Endometrium (tissue), 2 donors: ENCODE data around the gene ARRB2.
A peak's percentile ranks its signal among the peaks of the same experiment; 100 is the strongest.
"Not testable (repeated sequence)": the region's sequence is repeated elsewhere in the genome, so short reads cannot be mapped to it uniquely, and the experiment has no call there.

Source experiments
- FAIRE-seq: peaks from 2 replicates; lab custom pipeline; 2012; peaks lifted over from hg19 to GRCh38; lab: Jason Lieb, UNC
- donor health status: control.
- donor health status: control.

The ARRB2 gene

GRCh38 chr17:4709794-4710692, at the start of gene ARRB2:
Gene ARRB2, plus strand, starts transcription at chr17:4710632. Its CDS starts 90 bp downstream, at chr17:4710722.
- FAIRE-seq, result peak; percentile 61

DNA sequence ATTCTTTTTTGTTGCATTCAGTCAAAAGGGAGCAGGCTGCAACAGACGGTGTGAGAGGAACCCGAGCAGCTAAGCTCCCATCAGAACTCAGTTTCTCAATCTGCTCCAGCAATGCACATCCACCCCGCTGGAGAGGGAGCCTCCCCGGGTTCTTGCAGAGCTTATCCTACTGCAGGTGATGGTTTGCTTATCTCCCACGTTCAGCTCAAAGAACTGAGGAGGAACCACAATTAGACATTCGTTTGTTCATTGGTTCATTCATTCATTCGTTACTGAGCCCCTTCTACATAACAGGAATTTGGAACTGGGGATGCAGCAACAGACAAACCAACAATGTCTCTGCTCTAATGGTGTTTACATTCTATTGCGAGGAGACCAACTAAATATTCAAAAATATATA, 46.7 kb upstream of the ARRB2 start:
- no peak for FAIRE-seq

- FAIRE-seq, result no peak
These were observed 46.2 kb upstream of the ARRB2 start for GRCh38 chr17:4664230-4664629.

- no peak for FAIRE-seq
These were observed 45.4 kb upstream of the ARRB2 start for GRCh38 chr17:4665027-4665426.

- no peak for FAIRE-seq
These were observed 44.1 kb upstream of the ARRB2 start for GRCh38 chr17:4666296-4666695.

GRCh38 chr17:4667166-4667565, 43.3 kb upstream of the ARRB2 start:
- FAIRE-seq, result no peak

DNA sequence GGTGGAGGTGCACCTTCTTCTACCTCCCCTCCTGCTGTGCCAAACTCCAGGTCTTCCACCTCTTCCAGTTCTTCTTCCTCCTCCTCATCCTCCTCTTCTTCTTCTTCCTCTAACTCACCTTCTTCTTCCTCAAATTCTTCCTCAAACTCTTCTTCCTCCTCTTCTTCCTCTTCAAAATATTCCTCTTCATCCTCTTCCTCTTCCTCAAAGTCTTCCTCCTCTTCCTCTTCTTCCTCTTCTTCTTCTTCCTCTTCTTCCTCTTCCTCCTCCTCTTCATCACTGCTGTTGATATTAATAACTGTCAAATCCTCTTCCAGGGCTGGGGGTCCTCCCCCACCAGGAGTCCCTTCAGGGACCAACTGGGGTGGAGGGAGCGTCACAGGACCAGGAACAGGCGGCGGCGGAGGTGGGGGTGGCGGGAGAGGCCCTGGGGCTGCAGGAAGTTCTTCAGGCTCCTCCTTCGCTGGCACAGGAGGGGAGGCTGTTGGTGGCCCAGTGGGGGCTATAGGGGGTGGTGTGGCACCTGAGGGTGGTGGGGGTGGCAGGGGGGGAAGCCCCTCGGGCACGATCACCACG, 38.3 kb upstream of the ARRB2 start:
- no peak for FAIRE-seq

DNA sequence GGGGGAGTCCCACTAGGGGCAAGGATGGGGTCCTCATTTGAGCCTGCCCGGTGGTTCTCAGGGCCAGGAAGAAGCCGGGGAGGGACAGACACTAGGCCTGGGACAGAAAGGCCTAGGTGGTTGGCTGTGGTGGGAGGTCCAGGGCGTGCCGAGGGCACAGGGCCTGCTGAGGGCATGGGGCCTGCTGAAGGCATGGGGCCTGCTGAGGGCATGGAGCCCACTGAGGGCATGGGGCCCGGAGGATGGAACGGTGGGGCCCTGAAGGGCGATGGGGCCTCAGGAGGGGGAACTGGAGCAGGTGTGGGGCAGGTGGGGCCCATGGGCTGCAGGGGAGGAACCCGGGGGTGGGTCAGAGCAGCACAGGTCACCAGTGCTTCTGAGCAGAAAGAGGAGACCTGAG, 37.7 kb upstream of the ARRB2 start:
- FAIRE-seq, result no peak

DNA sequence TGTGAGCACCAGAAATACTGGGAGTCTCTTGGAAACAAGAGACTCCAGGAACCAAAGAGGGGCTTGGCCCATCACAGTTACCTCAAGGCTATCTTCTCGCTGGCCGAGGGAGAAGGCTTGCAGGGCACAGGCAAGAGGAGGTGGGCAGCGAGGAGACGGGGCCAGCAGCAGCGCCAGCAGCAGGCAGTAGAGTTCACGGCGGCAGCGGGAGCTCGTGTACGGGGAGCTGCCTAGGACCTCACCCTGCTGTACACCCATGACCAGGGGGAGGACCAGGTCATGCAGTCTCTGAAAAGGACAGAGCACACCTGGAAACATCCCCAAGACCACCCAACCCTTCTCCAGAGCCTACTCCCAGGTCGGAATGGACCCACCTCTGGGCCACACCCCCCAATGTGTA, 37.3 kb upstream of the ARRB2 start:
- no peak for FAIRE-seq

GRCh38 chr17:4673986-4674684, 36.3 kb upstream of the ARRB2 start:
- FAIRE-seq, result no peak

DNA sequence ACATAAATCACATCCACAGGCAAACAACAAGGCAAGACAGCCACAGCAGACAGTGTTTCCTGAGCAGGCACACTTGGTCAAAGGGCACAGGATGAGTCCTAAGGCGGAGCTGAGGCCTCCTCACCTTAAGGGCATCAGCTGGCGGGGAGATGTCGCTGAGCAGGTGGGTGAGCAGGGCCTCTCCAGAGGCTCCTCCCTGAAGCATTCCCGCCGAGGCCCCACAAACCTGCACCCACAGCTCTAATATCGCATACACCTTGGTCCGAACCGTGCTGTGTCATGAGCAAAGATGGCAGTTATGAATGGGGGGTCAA, 35.8 kb upstream of the ARRB2 start:
- FAIRE-seq, result no peak

- FAIRE-seq, result no peak
These were observed 34.6 kb upstream of the ARRB2 start for GRCh38 chr17:4675791-4676190.

DNA sequence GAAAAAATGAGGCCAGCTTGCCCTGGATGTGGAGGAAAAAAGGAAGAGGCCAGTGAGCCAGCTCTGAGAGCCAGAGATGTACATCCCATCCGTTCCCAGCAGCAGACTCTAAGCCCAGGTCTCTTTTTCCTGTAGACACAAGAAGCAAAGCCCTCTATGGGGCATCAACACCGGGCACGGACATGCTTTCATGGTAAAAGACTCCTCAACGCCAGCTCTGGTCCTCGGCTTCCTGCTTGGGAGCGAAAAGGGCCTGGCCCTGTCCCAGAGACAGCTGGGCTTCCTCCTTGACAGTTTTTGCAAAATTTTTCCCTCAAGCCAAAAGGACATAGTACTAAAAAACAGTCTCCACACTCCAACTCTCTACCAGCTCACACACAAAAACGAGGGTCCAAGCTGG, 33.6 kb upstream of the ARRB2 start:
- FAIRE-seq, result no peak

- FAIRE-seq, result no peak
These were observed 31.9 kb upstream of the ARRB2 start for GRCh38 chr17:4678448-4679026.

GRCh38 chr17:4679658-4680057, 30.8 kb upstream of the ARRB2 start:
- FAIRE-seq, result no peak

DNA sequence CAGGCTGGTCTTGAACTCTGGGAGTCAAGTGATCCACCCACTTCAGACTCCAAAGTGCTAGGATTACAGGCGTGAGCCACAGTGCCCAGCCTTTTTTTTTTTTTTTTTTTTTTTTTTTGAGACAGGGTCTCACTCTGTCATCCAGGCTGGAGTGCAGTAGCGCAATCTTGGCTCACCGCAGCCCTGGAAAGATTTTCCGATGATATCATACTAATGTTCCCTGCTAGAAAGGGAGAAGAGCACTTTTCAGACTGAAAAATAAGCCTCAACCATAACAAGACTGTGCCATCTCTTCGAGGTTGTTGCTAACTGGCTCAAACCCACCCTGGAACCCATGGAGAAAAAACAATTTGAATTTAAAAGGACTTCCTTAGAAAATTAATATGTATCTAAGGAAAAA, 26.7 kb upstream of the ARRB2 start:
- FAIRE-seq, result not testable (repeated sequence)

DNA sequence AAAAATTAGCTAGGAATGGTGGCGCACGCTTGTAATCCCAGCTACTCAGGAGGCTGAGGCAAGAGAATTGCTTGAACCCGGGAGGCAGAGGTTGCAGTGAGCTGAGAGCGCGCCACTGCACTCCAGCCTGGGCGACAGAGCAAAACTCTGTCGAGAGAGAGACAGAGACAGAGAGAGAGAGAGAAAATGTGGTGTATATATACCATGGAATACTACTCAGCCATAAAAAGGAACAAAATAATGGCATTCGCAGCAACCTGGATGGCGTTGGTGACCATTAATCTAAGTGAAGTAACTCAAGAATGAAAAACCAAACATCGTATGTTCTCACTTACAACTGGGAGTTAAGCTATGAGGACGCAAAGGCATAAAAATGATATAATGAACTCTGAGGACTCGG, 20.6 kb upstream of the ARRB2 start:
- not testable (repeated sequence) for FAIRE-seq

DNA sequence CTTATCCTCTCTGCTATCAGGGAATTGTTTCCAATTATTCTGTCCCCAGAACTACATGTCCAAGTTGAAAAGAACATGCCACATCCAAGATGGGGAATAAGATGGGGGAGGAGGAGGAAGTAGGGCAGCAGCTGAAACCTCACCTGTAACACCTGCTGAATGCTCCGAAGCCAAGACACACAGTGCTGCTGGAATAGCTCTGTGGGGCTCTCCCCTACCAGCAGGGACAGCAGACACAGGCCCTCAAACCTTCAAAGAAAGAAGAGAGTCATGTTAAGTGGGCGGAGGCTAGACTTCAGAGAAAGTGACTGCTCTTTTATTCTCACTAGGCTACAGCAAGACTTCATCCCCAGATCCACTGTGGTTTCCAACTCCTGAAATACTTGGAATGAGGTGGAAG, 19.7 kb upstream of the ARRB2 start:
- FAIRE-seq, result no peak

DNA sequence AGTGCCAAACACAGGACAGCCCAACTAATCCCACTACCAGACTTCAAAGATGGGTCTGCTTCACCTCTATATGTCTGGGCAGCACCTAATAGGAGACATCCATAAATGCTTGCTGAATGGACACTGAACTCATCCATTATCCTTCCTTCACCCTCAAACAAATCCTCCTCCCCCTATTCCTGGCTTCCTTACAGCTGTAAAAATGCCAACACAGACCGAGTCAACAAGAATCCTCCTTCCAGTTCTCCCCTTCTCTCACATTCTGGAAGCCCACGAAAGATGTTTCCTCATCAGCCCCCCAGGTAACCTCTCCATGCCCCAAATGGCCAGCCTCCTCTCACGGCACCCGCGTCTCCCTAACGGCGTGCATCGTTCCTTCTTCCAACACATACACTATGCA, 18.7 kb upstream of the ARRB2 start:
- no peak for FAIRE-seq

DNA sequence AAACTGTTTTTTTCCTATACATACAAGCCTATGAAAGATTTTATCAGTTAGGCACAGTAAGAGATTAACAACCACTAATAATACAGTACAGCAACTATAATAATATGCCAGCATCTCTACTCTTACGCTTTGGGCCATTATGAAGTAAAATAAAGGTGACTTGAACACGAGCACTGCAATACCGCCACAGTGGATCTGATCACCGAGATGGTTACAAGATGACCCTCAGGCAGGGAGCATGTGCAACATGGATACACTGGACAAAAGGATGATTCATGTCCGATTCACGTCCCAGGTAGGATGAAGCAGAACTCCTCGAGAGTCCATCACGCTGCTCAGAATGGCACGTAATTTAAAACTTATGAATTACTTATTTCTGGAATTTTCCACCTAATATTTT, 17.0 kb upstream of the ARRB2 start:
- no peak for FAIRE-seq

DNA sequence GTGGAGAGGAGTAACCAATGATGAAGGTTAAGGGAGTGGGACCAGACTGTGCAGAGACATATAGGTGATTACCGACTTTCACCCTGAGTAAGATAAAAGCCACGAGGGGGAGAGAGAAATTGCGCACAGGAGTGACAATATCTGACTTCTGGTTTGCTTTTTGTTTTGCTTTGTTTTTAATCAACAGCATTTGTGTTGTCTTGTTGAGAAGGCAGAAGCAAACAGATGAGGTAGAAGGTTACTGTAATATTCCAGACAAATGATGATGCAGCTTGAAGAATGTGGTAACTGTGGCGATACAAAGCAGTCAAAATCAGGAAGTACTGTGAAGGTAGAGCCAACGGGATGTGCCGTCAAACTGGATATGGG, 14.0 kb upstream of the ARRB2 start:
- no peak for FAIRE-seq

DNA sequence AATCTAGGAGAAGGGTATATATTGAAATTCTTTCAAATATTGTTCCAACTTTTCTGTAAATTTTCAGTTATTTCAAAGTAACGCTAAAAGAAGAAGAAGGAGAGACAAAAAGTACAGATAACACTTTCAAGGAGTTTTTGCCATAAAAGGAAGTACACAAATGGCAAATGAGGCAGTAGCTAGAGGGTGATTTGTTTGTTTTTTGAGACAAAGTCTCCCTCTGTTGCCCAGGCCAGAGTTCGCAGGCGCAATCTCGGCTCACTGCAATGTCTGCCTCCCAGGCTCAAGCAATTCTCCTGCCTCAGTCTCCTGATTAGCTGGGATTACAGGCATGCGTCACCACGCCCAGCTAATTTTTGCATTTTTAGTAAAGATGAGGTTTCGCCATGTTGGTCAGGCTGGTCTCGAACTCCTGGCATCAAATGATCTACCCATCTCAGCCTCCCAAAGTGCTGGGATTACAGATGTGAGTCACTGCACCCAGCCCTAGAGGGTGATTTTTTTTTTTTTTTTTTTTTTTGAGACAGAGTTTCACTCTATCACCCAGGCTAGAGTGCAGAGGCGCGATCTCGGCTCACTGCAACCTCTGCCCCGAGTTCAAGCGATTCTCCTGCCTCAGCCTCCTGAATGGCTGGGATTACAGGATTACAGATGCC, 10.9 kb upstream of the ARRB2 start:
- not testable (repeated sequence) for FAIRE-seq

DNA sequence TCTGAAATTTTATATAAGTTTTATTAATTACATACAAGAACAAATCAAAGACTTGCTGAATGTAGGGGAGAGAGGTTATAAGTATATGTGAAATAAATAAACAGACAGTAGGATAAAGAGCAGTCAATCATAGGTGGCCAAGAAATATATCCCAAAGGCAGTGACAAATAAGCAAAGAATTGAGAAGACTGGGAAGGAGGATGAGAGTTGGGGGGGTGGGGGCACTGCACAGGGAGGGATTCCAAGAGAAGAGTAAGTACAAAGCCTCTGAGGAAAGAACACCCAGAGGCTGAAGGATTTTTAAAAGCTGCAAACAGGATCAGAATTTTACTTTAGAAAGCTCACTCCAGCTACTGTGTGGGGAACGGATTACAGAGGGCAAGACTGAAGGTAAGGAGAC, 9.3 kb upstream of the ARRB2 start:
- FAIRE-seq, result no peak
